ENCODE measurements around the gene CAMTA1. TPM values are rescaled to one million over a fixed set of nuclear protein-coding genes. Genes with fewer than 3 reads are reported as not detected.
A peak's percentile ranks its signal among the peaks of the same experiment; 100 is the strongest.

Gene CAMTA1
- total RNA-seq, 1 donor from 2014 or later: 38.1 TPM

GRCh38 chr1:7285856-7286454 is 500.7 kb downstream of the CAMTA1 start:
- no peaks in the 10 kb centered on the region for H3K9me3 ChIP-seq (ENCODE audit: control insufficient read depth in 3 of 3, low read length in 3 of 3)
- no peak overlapping the region for H3K4me3 ChIP-seq (ENCODE audit: low read length in 3 of 3)
- no peak overlapping the region for H3K27ac ChIP-seq (ENCODE audit: low read depth, low read length)
- no peak overlapping the region for H3K9ac ChIP-seq (ENCODE audit: low read depth in 1 of 3, low read length in 3 of 3)
- no peaks in the 10 kb centered on the region for H3K36me3 ChIP-seq (ENCODE audit: control insufficient read depth in 3 of 3, insufficient read depth in 3 of 3, low read length in 3 of 3)
- H3K27me3 ChIP-seq (ENCODE audit: control insufficient read depth in 3 of 3, insufficient read depth in 3 of 3, low read length in 3 of 3): peaks cover 0 to 12% (median 0%) of the 10 kb centered on the region in 3 donors
- peaks cover 6 to 23% (median 8%) of the 10 kb centered on the region in 3 donors for H3K4me1 ChIP-seq (ENCODE audit: control insufficient read depth in 3 of 3, insufficient read depth in 3 of 3, low read length in 3 of 3)

GRCh38 chr1:7287013-7287412 is 501.8 kb downstream of the CAMTA1 start:
- Histone ChIP-seq H3K27ac (ENCODE audit: low read depth, low read length) (no peak overlapping the region), H3K4me1 (ENCODE audit: control insufficient read depth in 3 of 3, insufficient read depth in 3 of 3, low read length in 3 of 3) (peaks cover 13 to 29% (median 14%) of the 10 kb centered on the region in 3 donors), H3K9me3 (ENCODE audit: control insufficient read depth in 3 of 3, low read length in 3 of 3) (no peaks in the 10 kb centered on the region), H3K4me3 (ENCODE audit: low read length in 3 of 3) (no peak overlapping the region), H3K27me3 (ENCODE audit: control insufficient read depth in 3 of 3, insufficient read depth in 3 of 3, low read length in 3 of 3) (peaks cover 0 to 12% (median 0%) of the 10 kb centered on the region in 3 donors), H3K36me3 (ENCODE audit: control insufficient read depth in 3 of 3, insufficient read depth in 3 of 3, low read length in 3 of 3) (no peaks in the 10 kb centered on the region), H3K9ac (ENCODE audit: low read depth in 1 of 3, low read length in 3 of 3) (no peak overlapping the region)

GRCh38 chr1:7288992-7289391 is 503.7 kb downstream of the CAMTA1 start:
- Histone ChIP-seq H3K9me3 (ENCODE audit: control insufficient read depth in 3 of 3, low read length in 3 of 3) (no peaks in the 10 kb centered on the region), H3K27me3 (ENCODE audit: control insufficient read depth in 3 of 3, insufficient read depth in 3 of 3, low read length in 3 of 3) (peaks cover 0 to 13% (median 3%) of the 10 kb centered on the region in 3 donors), H3K36me3 (ENCODE audit: control insufficient read depth in 3 of 3, insufficient read depth in 3 of 3, low read length in 3 of 3) (no peaks in the 10 kb centered on the region), H3K27ac (ENCODE audit: low read depth, low read length) (no peak overlapping the region), H3K4me1 (ENCODE audit: control insufficient read depth in 3 of 3, insufficient read depth in 3 of 3, low read length in 3 of 3) (peaks cover 24 to 36% (median 24%) of the 10 kb centered on the region in 3 donors), H3K9ac (ENCODE audit: low read depth in 1 of 3, low read length in 3 of 3) (no peak overlapping the region), H3K4me3 (ENCODE audit: low read length in 3 of 3) (no peak overlapping the region)

- H3K9me3 ChIP-seq (ENCODE audit: control insufficient read depth in 3 of 3, low read length in 3 of 3): no peaks in the 10 kb centered on the region
- H3K4me3 ChIP-seq (ENCODE audit: low read length in 3 of 3): no peak overlapping the region
- no peak overlapping the region for H3K9ac ChIP-seq (ENCODE audit: low read depth in 1 of 3, low read length in 3 of 3)
- H3K36me3 ChIP-seq (ENCODE audit: control insufficient read depth in 3 of 3, insufficient read depth in 3 of 3, low read length in 3 of 3): no peaks in the 10 kb centered on the region
- peaks cover 0 to 16% (median 9%) of the 10 kb centered on the region in 3 donors for H3K27me3 ChIP-seq (ENCODE audit: control insufficient read depth in 3 of 3, insufficient read depth in 3 of 3, low read length in 3 of 3)
- H3K27ac ChIP-seq (ENCODE audit: low read depth, low read length): no peak overlapping the region
- H3K4me1 ChIP-seq (ENCODE audit: control insufficient read depth in 3 of 3, insufficient read depth in 3 of 3, low read length in 3 of 3): peaks cover 24 to 41% (median 24%) of the 10 kb centered on the region in 3 donors
Measured at GRCh38 chr1:7289694-7290093, 504.4 kb downstream of the CAMTA1 start.

GRCh38 chr1:7290971-7291970 is 506.0 kb downstream of the CAMTA1 start:
- no peaks in the 10 kb centered on the region for H3K36me3 ChIP-seq (ENCODE audit: control insufficient read depth in 3 of 3, insufficient read depth in 3 of 3, low read length in 3 of 3)
- peak overlapping the region in 1 of 3 donors; percentile 13 for H3K4me3 ChIP-seq (ENCODE audit: low read length in 3 of 3)
- H3K9me3 ChIP-seq (ENCODE audit: control insufficient read depth in 3 of 3, low read length in 3 of 3): peaks cover 0 to 3% (median 0%) of the 10 kb centered on the region in 3 donors
- H3K9ac ChIP-seq (ENCODE audit: low read depth in 1 of 3, low read length in 3 of 3): peak overlapping the region in 1 of 3 donors; percentile 32
- H3K27me3 ChIP-seq (ENCODE audit: control insufficient read depth in 3 of 3, insufficient read depth in 3 of 3, low read length in 3 of 3): peaks cover 0 to 11% (median 10%) of the 10 kb centered on the region in 3 donors
- H3K27ac ChIP-seq (ENCODE audit: low read depth, low read length): peak overlapping the region; percentile 45
- peaks cover 24 to 41% (median 24%) of the 10 kb centered on the region in 3 donors for H3K4me1 ChIP-seq (ENCODE audit: control insufficient read depth in 3 of 3, insufficient read depth in 3 of 3, low read length in 3 of 3)

- no peak overlapping the region for H3K27ac ChIP-seq (ENCODE audit: low read depth, low read length)
- H3K4me3 ChIP-seq (ENCODE audit: low read length in 3 of 3): no peak overlapping the region
- peaks cover 24 to 41% (median 24%) of the 10 kb centered on the region in 3 donors for H3K4me1 ChIP-seq (ENCODE audit: control insufficient read depth in 3 of 3, insufficient read depth in 3 of 3, low read length in 3 of 3)
- no peak overlapping the region for H3K9ac ChIP-seq (ENCODE audit: low read depth in 1 of 3, low read length in 3 of 3)
- H3K9me3 ChIP-seq (ENCODE audit: control insufficient read depth in 3 of 3, low read length in 3 of 3): peaks cover 0 to 4% (median 3%) of the 10 kb centered on the region in 3 donors
- H3K27me3 ChIP-seq (ENCODE audit: control insufficient read depth in 3 of 3, insufficient read depth in 3 of 3, low read length in 3 of 3): peaks cover 0 to 11% (median 10%) of the 10 kb centered on the region in 3 donors
- no peaks in the 10 kb centered on the region for H3K36me3 ChIP-seq (ENCODE audit: control insufficient read depth in 3 of 3, insufficient read depth in 3 of 3, low read length in 3 of 3)
Measured at GRCh38 chr1:7292036-7292681, 506.9 kb downstream of the CAMTA1 start.

GRCh38 chr1:7292714-7293419 is 507.6 kb downstream of the CAMTA1 start:
- Histone ChIP-seq H3K9me3 (ENCODE audit: control insufficient read depth in 3 of 3, low read length in 3 of 3) (peaks cover 0 to 8% (median 3%) of the 10 kb centered on the region in 3 donors), H3K27ac (ENCODE audit: low read depth, low read length) (no peak overlapping the region), H3K9ac (ENCODE audit: low read depth in 1 of 3, low read length in 3 of 3) (no peak overlapping the region), H3K27me3 (ENCODE audit: control insufficient read depth in 3 of 3, insufficient read depth in 3 of 3, low read length in 3 of 3) (peaks cover 0 to 11% (median 10%) of the 10 kb centered on the region in 3 donors), H3K4me3 (ENCODE audit: low read length in 3 of 3) (no peak overlapping the region), H3K36me3 (ENCODE audit: control insufficient read depth in 3 of 3, insufficient read depth in 3 of 3, low read length in 3 of 3) (no peaks in the 10 kb centered on the region), H3K4me1 (ENCODE audit: control insufficient read depth in 3 of 3, insufficient read depth in 3 of 3, low read length in 3 of 3) (peaks cover 24 to 41% (median 24%) of the 10 kb centered on the region in 3 donors)

GRCh38 chr1:7293702-7294629 is 508.7 kb downstream of the CAMTA1 start:
- no peak overlapping the region for H3K4me3 ChIP-seq (ENCODE audit: low read length in 3 of 3)
- no peak overlapping the region for H3K9ac ChIP-seq (ENCODE audit: low read depth in 1 of 3, low read length in 3 of 3)
- peaks cover 24 to 45% (median 27%) of the 10 kb centered on the region in 3 donors for H3K4me1 ChIP-seq (ENCODE audit: control insufficient read depth in 3 of 3, insufficient read depth in 3 of 3, low read length in 3 of 3)
- H3K27ac ChIP-seq (ENCODE audit: low read depth, low read length): no peak overlapping the region
- H3K27me3 ChIP-seq (ENCODE audit: control insufficient read depth in 3 of 3, insufficient read depth in 3 of 3, low read length in 3 of 3): peaks cover 0 to 11% (median 10%) of the 10 kb centered on the region in 3 donors
- peaks cover 0 to 8% (median 3%) of the 10 kb centered on the region in 3 donors for H3K9me3 ChIP-seq (ENCODE audit: control insufficient read depth in 3 of 3, low read length in 3 of 3)
- H3K36me3 ChIP-seq (ENCODE audit: control insufficient read depth in 3 of 3, insufficient read depth in 3 of 3, low read length in 3 of 3): no peaks in the 10 kb centered on the region
